Measurements from ENCODE around the gene TRPM1.

The TRPM1 gene

DNA sequence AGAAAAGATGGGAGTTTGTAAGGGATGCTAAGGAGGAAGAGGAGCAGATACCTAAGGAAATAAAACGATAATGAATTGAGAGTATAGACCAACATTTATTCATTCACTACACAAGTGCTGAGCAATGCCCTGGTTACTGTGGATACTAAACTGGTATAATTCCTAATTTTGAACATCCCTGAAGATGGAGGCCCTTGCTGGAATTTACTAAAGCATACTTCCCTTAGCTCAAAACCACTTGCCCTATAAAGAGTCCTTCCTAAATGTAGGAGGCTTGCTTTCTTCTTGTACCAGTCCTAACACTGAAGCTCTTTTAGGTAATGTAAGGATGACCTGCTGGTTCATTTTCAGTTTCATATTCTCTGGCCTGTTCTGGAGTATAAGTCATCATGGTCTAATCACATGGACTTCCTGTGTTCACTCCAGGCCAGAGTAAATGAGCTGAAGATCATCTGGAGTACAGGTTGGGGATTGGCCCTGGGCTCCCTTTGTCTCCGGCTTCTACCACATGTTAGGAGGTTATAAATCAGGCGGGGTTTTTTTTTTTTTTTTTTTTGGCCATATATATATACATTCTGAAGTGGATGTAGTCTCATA is 70.0 kb downstream of the TRPM1 start:
- H3K4me1 Mint-ChIP-seq, result no peaks in the 10 kb centered on the region

DNA sequence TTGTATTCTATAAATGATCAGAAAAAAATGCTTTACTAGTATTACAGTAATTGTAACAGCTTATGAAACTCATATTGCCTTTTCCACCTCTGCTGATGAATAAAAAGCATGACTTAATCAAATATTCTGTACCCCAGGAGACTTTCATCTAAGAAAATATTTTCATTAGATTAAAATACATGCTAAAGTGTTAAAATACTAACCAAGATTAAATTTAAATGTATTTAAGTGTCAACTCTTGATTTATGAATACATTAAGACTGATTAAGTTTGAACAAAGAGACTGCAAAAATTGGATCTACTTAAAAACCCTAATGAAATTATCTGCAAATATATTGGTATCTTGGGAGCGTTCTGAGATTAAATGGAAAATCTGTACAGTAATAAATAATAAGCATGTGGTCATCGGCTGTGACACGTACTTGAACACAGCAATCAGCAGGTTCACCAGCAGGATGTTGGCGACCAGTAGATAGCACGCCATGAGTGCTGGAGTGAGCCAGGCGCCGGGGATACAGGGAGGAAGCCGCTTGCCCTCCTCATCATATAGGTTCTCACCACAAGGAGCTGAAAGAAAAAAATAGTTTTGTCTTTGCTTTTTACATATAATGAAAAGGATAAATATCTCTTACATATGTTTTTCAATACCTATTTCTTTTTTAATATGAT is 73.5 kb downstream of the TRPM1 start:
- no peaks in the 10 kb centered on the region for H3K36me3 Mint-ChIP-seq
- no peak overlapping the region for H3K4me3 Mint-ChIP-seq
- H3K4me1 Mint-ChIP-seq, result peaks cover 3% of the 10 kb centered on the region
- no peak for ATAC-seq
- no peak for DNase-seq (ENCODE audit: low spot score in 2 of 2)
- H3K27ac Mint-ChIP-seq, result no peak overlapping the region
- no peaks in the 10 kb centered on the region for H3K9me3 Mint-ChIP-seq

More for the DNA sequence above, 70.0 kb downstream of the TRPM1 start:
- Mint-ChIP-seq H3K36me3 (no peaks in the 10 kb centered on the region), H3K27ac (no peak overlapping the region), H3K9me3 (no peaks in the 10 kb centered on the region), H3K4me3 (no peak overlapping the region)
- ATAC-seq (peak; percentile 61), DNase-seq (ENCODE audit: low spot score in 2 of 2) (no peak)

DNA sequence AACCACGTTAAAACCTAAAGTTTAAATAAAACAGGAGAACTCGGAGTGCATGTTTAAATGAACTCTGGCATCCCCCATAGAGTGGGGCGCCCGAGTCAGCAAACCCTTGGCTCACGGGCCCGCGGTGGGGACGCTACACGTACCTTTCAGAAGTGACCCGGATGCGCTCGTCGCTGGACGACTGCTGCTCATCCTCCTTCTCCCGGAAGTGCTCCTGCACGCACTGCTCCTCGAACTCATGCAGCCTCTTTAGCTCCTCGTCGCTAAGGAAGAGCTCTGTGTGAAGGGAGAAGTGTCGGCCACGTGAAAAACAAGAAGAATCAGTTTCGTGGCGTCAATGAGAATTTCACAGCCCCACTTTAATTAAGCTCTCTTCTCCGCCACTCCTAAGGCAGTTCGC is 75.5 kb downstream of the TRPM1 start:
- Mint-ChIP-seq H3K36me3 (no peaks in the 10 kb centered on the region), H3K4me3 (no peak overlapping the region), H3K4me1 (peaks cover 6% of the 10 kb centered on the region)

DNA sequence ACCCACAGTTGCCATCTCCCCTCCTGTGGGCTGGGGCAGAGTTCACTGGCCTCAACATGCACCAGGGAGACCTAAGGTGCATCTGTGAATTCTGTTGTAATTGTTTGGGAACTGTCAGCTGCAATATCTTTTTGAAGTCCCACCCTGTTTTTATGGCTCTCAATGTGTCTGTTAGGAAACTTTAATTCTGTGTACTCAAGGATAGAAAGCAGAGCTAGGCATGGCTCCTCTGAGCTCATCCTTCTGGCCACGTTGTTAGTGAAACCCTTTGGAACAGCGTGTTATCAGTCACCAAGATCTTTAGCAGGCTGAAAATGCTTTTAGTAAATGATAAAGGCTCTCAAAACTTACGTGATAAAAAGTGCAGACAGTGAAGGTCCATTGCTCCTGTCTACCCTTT is 76.5 kb downstream of the TRPM1 start:
- DNase-seq (ENCODE audit: low spot score in 2 of 2), result no peak

More for the DNA sequence above, 75.5 kb downstream of the TRPM1 start:
- DNase-seq (ENCODE audit: low spot score in 2 of 2) (no peak), ATAC-seq (no peak)
- no peaks in the 10 kb centered on the region for H3K9me3 Mint-ChIP-seq
- H3K27ac Mint-ChIP-seq, result no peak overlapping the region

DNA sequence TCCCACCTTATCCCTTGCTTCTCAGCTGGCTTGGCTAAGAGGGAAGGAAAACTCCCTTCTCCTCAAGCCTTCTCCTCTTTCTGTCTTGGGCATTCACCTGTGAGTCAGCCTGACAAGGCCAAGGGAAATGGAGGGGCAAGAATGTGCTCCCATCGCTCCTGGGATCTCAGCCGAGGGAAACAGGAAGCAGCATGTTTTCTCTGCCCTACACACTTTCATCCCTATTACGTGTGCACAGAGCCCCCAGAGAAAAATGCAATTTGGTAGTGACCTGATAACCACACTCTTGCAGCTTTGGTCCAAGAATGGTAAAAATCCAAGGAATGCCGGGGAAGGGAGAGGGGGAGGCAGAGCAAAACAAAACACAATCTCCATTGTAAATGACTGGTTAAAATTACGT is 77.2 kb downstream of the TRPM1 start:
- H3K9me3 Mint-ChIP-seq, result no peaks in the 10 kb centered on the region

More for the DNA sequence above, 76.5 kb downstream of the TRPM1 start:
- no peak for ATAC-seq
- Mint-ChIP-seq H3K9me3 (no peaks in the 10 kb centered on the region), H3K4me3 (no peak overlapping the region), H3K36me3 (no peaks in the 10 kb centered on the region), H3K4me1 (peaks cover 6% of the 10 kb centered on the region), H3K27ac (no peak overlapping the region)

DNA sequence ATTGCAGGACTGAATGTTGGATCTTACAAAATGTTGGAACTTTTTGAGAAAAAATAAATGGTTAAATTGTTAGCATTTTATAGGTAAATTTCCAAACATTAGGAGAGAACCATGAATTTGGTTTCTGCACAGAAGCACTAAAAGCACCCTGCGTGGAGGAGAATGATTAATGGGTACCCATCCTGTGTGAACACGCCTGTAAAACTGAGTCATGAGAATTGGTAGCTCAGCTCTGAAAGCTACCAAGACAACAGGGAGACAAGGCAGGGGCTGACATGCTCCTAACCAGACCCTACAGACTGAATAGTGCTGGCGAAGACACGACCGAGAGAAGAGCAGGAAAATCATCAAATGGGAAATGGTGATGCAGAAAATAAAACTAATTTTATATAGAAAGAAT is 77.7 kb downstream of the TRPM1 start:
- Mint-ChIP-seq H3K4me3 (no peak overlapping the region), H3K4me1 (peaks cover 6% of the 10 kb centered on the region), H3K9me3 (no peaks in the 10 kb centered on the region), H3K27ac (no peak overlapping the region), H3K36me3 (no peaks in the 10 kb centered on the region)
- ATAC-seq (no peak), DNase-seq (ENCODE audit: low spot score in 2 of 2) (no peak)

More for the DNA sequence above, 77.2 kb downstream of the TRPM1 start:
- DNase-seq (ENCODE audit: low spot score in 2 of 2), result no peak
- Mint-ChIP-seq H3K4me3 (no peak overlapping the region), H3K4me1 (peaks cover 6% of the 10 kb centered on the region), H3K27ac (no peak overlapping the region), H3K36me3 (no peaks in the 10 kb centered on the region)
- ATAC-seq, result no peak

DNA sequence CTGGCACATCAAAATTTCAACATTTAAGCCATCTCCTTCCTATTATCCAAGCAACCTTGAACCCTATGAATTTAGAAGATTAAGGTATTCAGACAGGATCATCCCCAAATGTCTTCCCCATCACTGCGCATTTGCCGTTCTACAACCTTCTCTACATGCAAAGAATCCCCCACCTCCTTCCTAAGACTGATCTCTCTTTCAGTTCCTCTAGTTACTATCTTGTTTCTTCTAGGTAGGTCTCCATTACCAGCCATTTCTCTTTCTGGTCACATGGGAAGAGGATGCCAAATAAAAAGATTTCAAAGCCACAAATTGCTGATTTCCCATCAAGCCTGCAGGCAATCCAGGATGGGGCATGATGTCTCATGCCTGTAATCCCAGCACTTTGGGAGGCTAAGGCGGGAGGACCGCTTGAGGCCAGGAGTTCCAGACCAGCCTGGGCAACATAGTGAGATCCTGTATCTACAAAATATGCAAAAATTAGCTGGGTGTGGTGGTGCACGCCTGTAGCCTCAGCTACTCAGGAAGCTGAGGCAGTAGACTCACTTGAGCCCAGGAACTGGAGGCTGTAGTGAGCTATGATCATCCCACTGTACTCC is 80.4 kb downstream of the TRPM1 start:
- DNase-seq (ENCODE audit: low spot score in 2 of 2), result no peak
- no peaks in the 10 kb centered on the region for H3K9me3 Mint-ChIP-seq
- no peak for ATAC-seq
- H3K36me3 Mint-ChIP-seq, result no peaks in the 10 kb centered on the region
- peaks cover 6% of the 10 kb centered on the region for H3K4me1 Mint-ChIP-seq
- H3K27ac Mint-ChIP-seq, result no peak overlapping the region
- no peak overlapping the region for H3K4me3 Mint-ChIP-seq

DNA sequence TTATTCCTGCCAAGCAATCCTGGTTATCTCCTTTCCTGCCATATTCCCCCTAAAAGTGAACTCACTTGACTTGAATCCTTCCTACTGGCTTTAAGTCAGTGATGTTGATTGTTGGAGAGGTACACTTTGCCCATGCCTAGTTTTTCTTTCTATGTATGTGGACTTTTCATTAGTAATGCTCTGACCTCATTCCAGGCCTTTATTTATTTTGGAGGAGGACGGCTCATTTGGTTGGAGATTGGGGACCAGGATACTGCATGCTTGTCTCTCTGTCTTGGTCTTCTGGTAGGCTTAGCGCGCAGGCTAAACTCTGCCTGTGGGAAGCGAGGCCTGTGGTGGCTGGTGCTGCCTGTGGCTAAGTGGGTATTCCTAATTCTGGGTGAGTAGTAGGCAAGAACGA is 81.0 kb downstream of the TRPM1 start:
- Mint-ChIP-seq H3K4me1 (peaks cover 6% of the 10 kb centered on the region), H3K4me3 (no peak overlapping the region), H3K9me3 (no peaks in the 10 kb centered on the region), H3K36me3 (no peaks in the 10 kb centered on the region), H3K27ac (no peak overlapping the region)
- no peak for DNase-seq (ENCODE audit: low spot score in 2 of 2)
- no peak for ATAC-seq

DNA sequence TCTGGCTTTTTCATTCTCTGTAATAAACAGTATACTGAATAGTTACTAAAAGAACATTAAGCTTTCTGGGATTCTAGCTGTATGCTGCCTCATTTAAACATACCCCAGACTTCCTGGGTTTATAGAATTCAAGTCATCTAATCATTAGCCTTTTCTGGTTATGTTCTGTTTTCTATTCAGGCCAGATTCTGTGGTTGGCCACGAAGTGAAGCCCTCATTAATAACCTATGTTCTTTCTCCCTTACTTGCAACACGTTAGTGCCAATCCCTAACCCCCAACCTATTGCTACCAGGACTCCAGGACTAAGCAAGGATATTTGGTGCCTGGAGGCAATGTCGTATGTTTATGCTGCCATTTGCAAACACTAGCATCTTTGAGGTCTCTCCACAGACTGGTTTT is 81.5 kb downstream of the TRPM1 start:
- Mint-ChIP-seq H3K36me3 (no peaks in the 10 kb centered on the region), H3K27ac (no peak overlapping the region), H3K4me1 (peaks cover 6% of the 10 kb centered on the region), H3K4me3 (no peak overlapping the region), H3K9me3 (no peaks in the 10 kb centered on the region)
- no peak for DNase-seq (ENCODE audit: low spot score in 2 of 2)
- ATAC-seq, result no peak

DNA sequence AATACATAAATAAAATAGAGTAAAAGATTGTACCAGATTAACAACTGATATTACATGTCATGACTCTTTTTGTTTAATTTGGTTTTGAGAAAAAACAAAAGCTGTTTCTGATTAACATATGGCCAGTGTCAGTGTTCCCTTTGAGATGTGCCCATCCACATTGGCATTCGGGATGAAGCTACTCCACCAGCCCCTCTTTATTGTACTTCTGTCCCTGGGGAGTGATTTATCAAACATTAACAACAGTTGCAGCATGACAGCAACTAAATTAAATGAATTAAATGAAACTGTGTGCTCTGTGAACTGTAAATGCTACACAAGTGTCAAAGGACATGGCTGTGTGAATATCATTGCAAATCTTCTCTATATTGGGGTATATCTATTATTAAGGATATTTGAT is 84.2 kb downstream of the TRPM1 start:
- peaks cover 12% of the 10 kb centered on the region for H3K9me3 Mint-ChIP-seq
- no peak overlapping the region for H3K27ac Mint-ChIP-seq
- no peak for ATAC-seq
- no peak overlapping the region for H3K4me3 Mint-ChIP-seq
- no peaks in the 10 kb centered on the region for H3K4me1 Mint-ChIP-seq
- DNase-seq (ENCODE audit: low spot score in 2 of 2), result no peak
- no peaks in the 10 kb centered on the region for H3K36me3 Mint-ChIP-seq

DNA sequence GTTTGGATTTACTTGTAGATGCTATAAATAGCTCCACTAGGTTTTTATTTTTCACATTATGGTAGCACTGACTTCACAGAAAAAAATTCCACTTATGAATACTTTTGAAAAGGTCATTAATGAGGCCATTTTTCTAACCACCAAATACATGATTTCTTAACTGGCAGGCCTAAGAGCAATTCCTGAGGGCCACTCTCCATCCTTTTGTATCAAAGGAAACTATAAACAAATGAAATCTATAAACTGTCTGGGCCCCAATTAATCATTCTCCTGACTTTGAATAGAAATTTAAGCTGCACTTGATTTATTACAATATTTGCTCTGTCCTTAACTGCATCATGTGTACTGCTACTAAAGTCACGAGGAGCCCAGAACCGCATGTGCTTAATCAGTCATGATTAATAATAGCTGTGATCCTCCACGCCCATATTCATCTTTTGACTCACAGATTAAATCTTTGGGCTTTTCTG is 85.0 kb downstream of the TRPM1 start:
- H3K9me3 Mint-ChIP-seq, result peaks cover 17% of the 10 kb centered on the region
- no peak overlapping the region for H3K27ac Mint-ChIP-seq
- H3K4me1 Mint-ChIP-seq, result no peaks in the 10 kb centered on the region
- ATAC-seq (no peak), DNase-seq (ENCODE audit: low spot score in 2 of 2) (no peak)
- H3K36me3 Mint-ChIP-seq, result no peaks in the 10 kb centered on the region
- H3K4me3 Mint-ChIP-seq, result no peak overlapping the region

DNA sequence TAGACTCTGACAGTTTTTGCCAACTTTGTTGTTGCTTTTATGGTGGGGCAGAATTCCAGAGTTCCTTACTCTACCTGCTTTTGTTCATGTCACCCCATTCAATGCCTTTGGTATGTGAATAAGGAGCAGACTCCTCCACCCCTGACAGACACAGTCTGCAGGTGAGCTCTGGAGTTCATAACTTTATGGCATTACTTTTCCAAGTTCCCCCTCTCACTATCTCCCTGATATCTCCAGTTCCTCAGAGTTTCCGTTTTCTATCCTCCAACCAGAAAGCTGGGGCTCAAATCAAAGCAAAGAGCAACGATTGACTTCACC is 87.0 kb downstream of the TRPM1 start:
- peaks cover 17% of the 10 kb centered on the region for H3K9me3 Mint-ChIP-seq

DNA sequence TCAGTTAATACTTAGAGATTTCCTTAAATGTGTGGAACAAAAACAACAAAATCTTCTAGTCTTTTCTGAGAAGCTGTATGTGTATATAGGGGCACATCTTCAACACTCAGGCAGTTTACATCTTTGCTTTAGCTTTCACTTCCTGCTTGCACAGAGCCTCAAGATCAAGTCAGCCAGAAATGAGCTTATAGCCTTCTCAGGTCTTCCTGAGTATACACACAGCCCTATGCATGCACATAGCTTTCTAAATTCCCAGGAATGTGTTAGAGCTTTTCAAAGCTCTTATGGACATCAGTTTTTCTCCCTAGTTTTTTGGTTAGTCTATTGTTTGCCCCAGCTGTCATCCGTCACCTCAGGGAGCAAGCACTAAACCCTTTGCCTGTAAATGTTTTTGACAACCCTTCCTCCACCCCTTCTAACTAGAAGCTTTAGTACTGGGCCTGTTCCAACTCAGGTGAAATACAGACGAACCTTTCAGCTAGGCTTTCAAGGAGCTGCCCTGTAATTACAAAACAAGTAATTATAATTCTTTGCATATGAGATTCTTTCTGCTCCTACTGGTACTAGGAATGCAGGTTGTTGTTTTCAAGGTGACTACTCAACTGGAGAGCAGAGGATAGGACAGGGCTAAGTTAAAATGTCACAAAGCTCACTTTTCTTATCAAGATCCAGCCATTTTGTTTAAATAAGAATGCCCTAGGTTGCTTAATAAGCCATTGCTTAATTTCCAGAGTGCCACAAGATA is 87.5 kb downstream of the TRPM1 start:
- DNase-seq (ENCODE audit: low spot score in 2 of 2) (no peak), ATAC-seq (no peak)
- Mint-ChIP-seq H3K9me3 (peaks cover 17% of the 10 kb centered on the region), H3K4me3 (no peak overlapping the region), H3K27ac (no peak overlapping the region), H3K4me1 (peaks cover 6% of the 10 kb centered on the region), H3K36me3 (no peaks in the 10 kb centered on the region)

More for the DNA sequence above, 87.0 kb downstream of the TRPM1 start:
- H3K4me1 Mint-ChIP-seq, result peaks cover under 1% of the 10 kb centered on the region
- H3K4me3 Mint-ChIP-seq, result no peak overlapping the region
- ATAC-seq (no peak), DNase-seq (ENCODE audit: low spot score in 2 of 2) (no peak)
- H3K36me3 Mint-ChIP-seq, result no peaks in the 10 kb centered on the region
- no peak overlapping the region for H3K27ac Mint-ChIP-seq

DNA sequence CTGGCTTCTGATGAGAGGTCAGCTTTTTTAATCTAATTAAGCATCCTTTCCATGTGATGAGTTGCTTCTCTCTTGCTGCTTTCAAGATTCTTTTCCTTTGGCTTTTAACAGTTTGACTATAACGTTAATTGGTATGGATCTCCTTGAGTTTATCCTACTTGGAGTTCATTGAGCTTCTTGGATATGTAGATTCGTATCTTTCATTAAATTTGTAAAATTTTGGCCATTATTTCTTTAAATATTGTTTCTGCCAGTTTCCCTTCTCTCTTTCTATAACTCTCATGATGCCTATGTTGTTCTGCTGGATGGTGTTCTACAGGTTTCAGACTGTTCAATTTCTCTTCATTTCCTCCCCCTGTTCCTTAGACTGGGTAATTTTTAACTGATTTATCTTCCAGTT is 89.1 kb downstream of the TRPM1 start:
- peaks cover 11% of the 10 kb centered on the region for H3K4me1 Mint-ChIP-seq

DNA sequence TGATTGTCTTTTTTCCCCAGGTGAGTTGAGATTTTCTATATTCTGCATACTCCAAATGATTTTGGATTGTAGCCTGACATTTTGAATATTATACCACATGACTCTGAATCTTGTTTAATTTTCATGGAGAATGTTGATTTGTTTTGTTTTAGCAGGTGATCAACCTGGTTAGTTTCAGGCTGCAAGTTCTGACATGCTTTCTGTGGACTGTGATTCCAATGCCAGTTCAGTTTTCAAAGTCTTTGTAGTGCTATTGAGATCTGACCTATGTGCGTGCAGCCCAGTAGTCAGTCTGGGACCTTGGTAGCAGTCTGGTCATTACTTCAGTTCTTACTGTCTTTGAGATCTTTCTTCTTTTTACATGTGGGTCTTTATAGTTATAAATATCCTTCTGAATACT is 91.5 kb downstream of the TRPM1 start:
- ATAC-seq (no peak), DNase-seq (ENCODE audit: low spot score in 2 of 2) (no peak)
- Mint-ChIP-seq H3K9me3 (peaks cover 17% of the 10 kb centered on the region), H3K4me1 (peaks cover 18% of the 10 kb centered on the region), H3K36me3 (no peaks in the 10 kb centered on the region), H3K27ac (no peak overlapping the region), H3K4me3 (no peak overlapping the region)

More for the DNA sequence above, 89.1 kb downstream of the TRPM1 start:
- H3K4me3 Mint-ChIP-seq, result no peak overlapping the region
- DNase-seq (ENCODE audit: low spot score in 2 of 2) (no peak), ATAC-seq (no peak)
- no peaks in the 10 kb centered on the region for H3K36me3 Mint-ChIP-seq
- peaks cover 17% of the 10 kb centered on the region for H3K9me3 Mint-ChIP-seq
- H3K27ac Mint-ChIP-seq, result no peak overlapping the region
